HL-60 (cell line): Measurements from ENCODE around the gene ZFP64.

Experiments used
- POLR2AphosphoS5 ChIP-seq: IDR thresholded peaks from 2 replicates; pipeline ENCODE4 v1.6.1; 2012; ENCODE audit warnings: low read depth
- SPI1 ChIP-seq: IDR thresholded peaks from 2 replicates; pipeline ENCODE4 v1.6.1; 2012; ENCODE audit warnings: low read depth, mild to moderate bottlenecking, borderline replicate concordance

GRCh38 chr20:52139986-52140385 lies 51.6 kb downstream of the ZFP64 start:
- TF ChIP-seq POLR2AphosphoS5 (no peak), SPI1 (no peak)
